ENCODE results near the gene RECQL5.

DNA sequence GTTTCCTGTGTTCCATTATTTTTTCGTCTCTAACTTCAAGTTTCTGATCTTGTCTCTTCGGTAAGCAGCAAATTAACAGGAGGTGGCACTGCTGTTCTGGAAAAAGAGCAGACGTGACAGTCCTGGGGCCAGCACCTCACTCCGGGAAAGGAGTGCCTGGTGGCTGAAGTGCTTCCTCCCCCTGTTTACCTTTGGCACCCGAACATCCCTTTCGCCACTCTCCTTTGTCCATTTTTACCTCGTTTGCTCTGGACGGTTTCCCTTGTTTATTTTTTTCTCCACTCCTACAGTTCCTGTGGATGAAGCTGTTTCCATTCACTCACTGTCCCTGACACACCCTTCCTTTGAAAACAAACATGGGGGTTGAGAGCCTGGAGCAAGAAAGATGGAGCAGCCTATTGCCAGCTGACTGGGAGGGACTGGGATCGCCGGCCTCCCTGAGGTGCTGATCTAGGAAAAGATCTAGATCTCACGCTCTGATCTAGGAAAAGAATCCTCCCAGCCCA lies 12.8 kb upstream of the RECQL5 start:
- TF ChIP-seq CTCF (conservative IDR thresholded peaks at IDR 0.05; ENCODE audit: low read length) (peak; percentile 38; the same call in 1 of the 2 replicates), EZH2phosphoT487 (IDR thresholded peaks at IDR 0.05; ENCODE audit: borderline replicate concordance, low read depth, low read length) (no peak)
